GM12892 (cell line): ENCODE data around the gene FBXO38.

Experiments
- POLR2A ChIP-seq: IDR thresholded peaks from 2 replicates; pipeline ENCODE4 v1.6.1; 2011; ENCODE audit warnings: low read depth, low read length, control low read depth
- POLR2AphosphoS5 ChIP-seq: IDR thresholded peaks from 2 replicates; pipeline ENCODE4 v1.6.1; 2011; ENCODE audit warnings: low read depth, low read length, control low read depth

- TF ChIP-seq POLR2AphosphoS5 (no peak), POLR2A (no peak)
Observed at GRCh38 chr5:148343046-148343407, 40.7 kb upstream of the FBXO38 start.
